H1 (cell line): ENCODE measurements around the gene CNOT2. TPM values are rescaled to one million over a fixed set of nuclear protein-coding genes. Genes with fewer than 3 reads are reported as not detected.

ENCODE experiments used
- BRCA1 ChIP-seq: IDR thresholded peaks from 2 replicates; pipeline ENCODE4 v1.6.1; 2012; ENCODE audit warnings: low read depth, low read length, improper control_type of control experiment
- CTBP2 ChIP-seq: IDR thresholded peaks from 2 replicates; pipeline ENCODE4 v1.7.0; 2011; ENCODE audit warnings: borderline replicate concordance, mild to moderate bottlenecking, moderate library complexity, mixed read lengths, low read length; ENCODE audit not compliant: insufficient read depth, insufficient read length
- KDM4A ChIP-seq: IDR thresholded peaks from one replicate; pipeline ENCODE4 v1.7.1; 2012; ENCODE audit warnings: low read depth, mild to moderate bottlenecking, moderate library complexity, low read length, inconsistent platforms; ENCODE audit not compliant: severe bottlenecking
- POU5F1 ChIP-seq: IDR thresholded peaks from 2 replicates; pipeline ENCODE4 v1.6.1; 2011; ENCODE audit warnings: low read depth, mild to moderate bottlenecking, low read length, moderate library complexity
- SRF ChIP-seq: IDR thresholded peaks from 2 replicates; pipeline ENCODE4 v1.6.1; 2011; ENCODE audit warnings: mild to moderate bottlenecking, low read depth, low read length, moderate library complexity
- polyA plus RNA-seq, 7 experiments: library from polyadenylated mRNA; depleted of rRNA in 3 of 7; stranded (reverse) in 5 of 7; unstranded in 2 of 7; fragments of >200 nt in 5 of 7; fragments of 200-250 nt in 2 of 7; gene quantifications; 1 replicate in 5 of 7; 2 replicates in 1 of 7; 4 replicates in 1 of 7; pipeline versions ENCODE4 v1.2.1 to v1.2.3, GENCODE V29; 2011 to 2013; ENCODE audit warnings: missing spikeins in 2 of 7, mixed read lengths in 2 of 7
- total RNA-seq: library from RNA; stranded (reverse); fragmentation: NEBNext Ultra II Directional; extraction: Animal tissue kit (Norgen Biotek cat#: 25700); gene quantifications from 2 replicates; pipeline ENCODE4 v1.2.1, GENCODE V29; 2021

The CNOT2 gene
- total and polyA plus RNA-seq, 2 of the 8 experiments (the other 6 are each of a cell fraction or from before 2014, with no cell fraction given) = 61.2 to 64.8 TPM

- TF ChIP-seq KDM4A (no peak), CTBP2 (no peak), POU5F1 (no peak), BRCA1 (no peak), SRF (no peak)
Observed at GRCh38 chr12:70251661-70252060, 8.4 kb downstream of the CNOT2 start (continued).
